Prostate gland (tissue), 2 donors: ENCODE measurements around the gene PNO1.
A peak's percentile ranks its signal among the peaks of the same experiment; 100 is the strongest.

ENCODE experiments used
- POLR2A ChIP-seq: fragments of 450-650 bp; IDR thresholded peaks from one replicate; pipeline ENCODE4 v1.6.1; 2016; ENCODE audit warnings: antibody characterized with exemption, mild to moderate bottlenecking
- POLR2AphosphoS5 ChIP-seq: sonication (generic); formaldehyde crosslinking; IDR thresholded peaks from one replicate; pipeline ENCODE4 v1.6.1; 2017; ENCODE audit warnings: antibody characterized with exemption
- TF ChIP-seq, protein P1 (sequence below), 4 experiments: fragments of 200-600 bp in 2 of 4; fragments of 450-650 bp in 2 of 4; sonication (generic) in 2 of 4; IDR thresholded peaks; 1 replicate in 3 of 4; 2 replicates in 1 of 4; pipeline ENCODE4 v1.5.1; 2016 to 2019; ENCODE audit warnings: antibody characterized with exemption in 4 of 4, mild to moderate bottlenecking in 2 of 4, moderate library complexity in 2 of 4

DNA sequence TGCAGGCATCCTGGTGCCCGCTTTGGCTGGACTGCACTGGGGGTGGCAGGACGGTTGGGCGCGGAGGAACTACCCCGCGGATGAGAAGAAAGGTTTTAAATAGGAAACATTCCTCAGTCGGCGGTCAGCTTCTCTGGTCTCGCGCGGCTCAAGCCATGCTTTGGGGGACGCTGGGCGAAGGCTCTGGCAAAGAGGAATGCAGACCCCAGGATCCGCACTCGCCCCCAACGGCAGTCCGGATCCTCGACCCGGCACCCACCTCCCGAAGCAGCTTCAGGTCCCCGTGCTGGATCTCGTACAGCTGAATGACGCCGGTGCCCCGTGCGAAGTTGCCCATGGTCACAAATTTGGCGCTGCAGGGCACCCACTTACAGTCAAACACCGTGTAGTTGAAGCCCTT, 686 bp upstream of the PNO1 start:
- TF ChIP-seq, protein P1, sequence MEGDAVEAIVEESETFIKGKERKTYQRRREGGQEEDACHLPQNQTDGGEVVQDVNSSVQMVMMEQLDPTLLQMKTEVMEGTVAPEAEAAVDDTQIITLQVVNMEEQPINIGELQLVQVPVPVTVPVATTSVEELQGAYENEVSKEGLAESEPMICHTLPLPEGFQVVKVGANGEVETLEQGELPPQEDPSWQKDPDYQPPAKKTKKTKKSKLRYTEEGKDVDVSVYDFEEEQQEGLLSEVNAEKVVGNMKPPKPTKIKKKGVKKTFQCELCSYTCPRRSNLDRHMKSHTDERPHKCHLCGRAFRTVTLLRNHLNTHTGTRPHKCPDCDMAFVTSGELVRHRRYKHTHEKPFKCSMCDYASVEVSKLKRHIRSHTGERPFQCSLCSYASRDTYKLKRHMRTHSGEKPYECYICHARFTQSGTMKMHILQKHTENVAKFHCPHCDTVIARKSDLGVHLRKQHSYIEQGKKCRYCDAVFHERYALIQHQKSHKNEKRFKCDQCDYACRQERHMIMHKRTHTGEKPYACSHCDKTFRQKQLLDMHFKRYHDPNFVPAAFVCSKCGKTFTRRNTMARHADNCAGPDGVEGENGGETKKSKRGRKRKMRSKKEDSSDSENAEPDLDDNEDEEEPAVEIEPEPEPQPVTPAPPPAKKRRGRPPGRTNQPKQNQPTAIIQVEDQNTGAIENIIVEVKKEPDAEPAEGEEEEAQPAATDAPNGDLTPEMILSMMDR (IDR thresholded peaks at IDR 0.05) = peak in 1 of 4 experiments; percentile 2
- no peak for TF ChIP-seq POLR2AphosphoS5
- no peak for TF ChIP-seq POLR2A
